Liver (tissue), 9 donors: Measurements from ENCODE around the gene PSMD1. TPM values are rescaled to one million over a fixed set of nuclear protein-coding genes. Genes with fewer than 3 reads are reported as not detected.
"Not testable (repeated sequence)": the region's sequence is repeated elsewhere in the genome, so short reads cannot be mapped to it uniquely, and the experiment has no call there.

Source experiments
- DNase-seq: peaks from one replicate; pipeline ENCODE4 v3.0.0-alpha.2; 2017; ENCODE audit warnings: low spot score
- H3K27ac ChIP-seq, 2 donors: one replicate each; pipeline ENCODE4 v1.7.0; 2013; ENCODE audit warnings: inconsistent platforms in 2 of 2, low read length in 2 of 2, control low read depth in 1 of 2, low read depth in 1 of 2, mild to moderate bottlenecking in 1 of 2
- H3K27me3 ChIP-seq, 4 donors: one replicate each; pipeline versions ENCODE4 v1.6.1 to v1.7.0; 2013; ENCODE audit warnings: low read length in 3 of 4, inconsistent platforms in 1 of 4, mild to moderate bottlenecking in 1 of 4, moderate library complexity in 1 of 4; ENCODE audit not compliant: control insufficient read depth in 4 of 4, insufficient read depth in 4 of 4
- H3K36me3 ChIP-seq, 4 donors: one replicate each; pipeline versions ENCODE4 v1.6.1 to v1.7.0; 2013; ENCODE audit warnings: low read length in 3 of 4, mild to moderate bottlenecking in 3 of 4, low read depth in 1 of 4, moderate library complexity in 1 of 4; ENCODE audit not compliant: control insufficient read depth in 4 of 4, insufficient read depth in 3 of 4
- H3K4me1 ChIP-seq, 4 donors: one replicate each; pipeline versions ENCODE4 v1.6.1 to v1.7.0; 2013; ENCODE audit warnings: low read length in 3 of 4, mild to moderate bottlenecking in 3 of 4, moderate library complexity in 1 of 4; ENCODE audit not compliant: control insufficient read depth in 4 of 4, insufficient read depth in 4 of 4
- H3K4me3 ChIP-seq, 3 donors: one replicate each; pipeline versions ENCODE4 v1.6.1 to v1.7.0; 2013; ENCODE audit warnings: low read length in 3 of 3, control low read depth in 1 of 3, low read depth in 1 of 3, mild to moderate bottlenecking in 1 of 3
- H3K9ac ChIP-seq, 2 donors: one replicate each; pipeline ENCODE4 v1.7.0; 2013; ENCODE audit warnings: low read length in 2 of 2, mild to moderate bottlenecking in 2 of 2, moderate library complexity in 2 of 2, control low read depth in 1 of 2, low read depth in 1 of 2
- H3K9me3 ChIP-seq, 4 donors: one replicate each; pipeline versions ENCODE4 v1.6.1 to v1.7.0; 2013; ENCODE audit warnings: low read length in 3 of 4; ENCODE audit not compliant: control insufficient read depth in 4 of 4
- EGR1 ChIP-seq, 2 donors: IDR thresholded peaks; 2 replicates each; pipeline ENCODE4 v1.6.1; 2016 to 2018; ENCODE audit warnings: antibody characterized with exemption in 2 of 2, low read depth in 2 of 2
- FOXA1 ChIP-seq: IDR thresholded peaks from 2 replicates; pipeline ENCODE4 v1.6.1; 2016; ENCODE audit warnings: antibody characterized with exemption
- FOXA2 ChIP-seq: IDR thresholded peaks from 2 replicates; pipeline ENCODE4 v1.6.1; 2016; ENCODE audit warnings: antibody characterized with exemption
- GABPA ChIP-seq, 2 donors: IDR thresholded peaks in 1 of 2; conservative IDR thresholded peaks in 1 of 2; 2 replicates each; pipeline ENCODE4 v1.6.1; 2016; ENCODE audit warnings: antibody characterized with exemption in 2 of 2, mild to moderate bottlenecking in 1 of 2, moderate library complexity in 1 of 2
- HNF4A ChIP-seq, 2 donors: conservative IDR thresholded peaks; 2 replicates each; pipeline ENCODE4 v1.6.1; 2016; ENCODE audit warnings: antibody characterized with exemption in 2 of 2, mild to moderate bottlenecking in 2 of 2
- HNF4G ChIP-seq: IDR thresholded peaks from 2 replicates; pipeline ENCODE4 v1.6.1; 2016; ENCODE audit warnings: antibody characterized with exemption
- JUND ChIP-seq, 2 donors: IDR thresholded peaks; 2 replicates each; pipeline ENCODE4 v1.6.1; 2016; ENCODE audit warnings: antibody characterized with exemption in 2 of 2
- NR2F2 ChIP-seq: IDR thresholded peaks from 2 replicates; pipeline ENCODE4 v1.6.1; 2016; ENCODE audit warnings: antibody characterized with exemption
- RAD21 ChIP-seq, 2 donors: IDR thresholded peaks; 2 replicates each; pipeline ENCODE4 v1.6.1; 2016; ENCODE audit warnings: antibody characterized with exemption in 2 of 2, mild to moderate bottlenecking in 2 of 2
- RXRA ChIP-seq, 2 donors: IDR thresholded peaks; 2 replicates each; pipeline ENCODE4 v1.6.1; 2017 to 2018; ENCODE audit warnings: antibody characterized with exemption in 2 of 2, mild to moderate bottlenecking in 1 of 2
- SP1 ChIP-seq: IDR thresholded peaks from 2 replicates; pipeline ENCODE4 v1.6.1; 2018; ENCODE audit warnings: antibody characterized with exemption, mild to moderate bottlenecking
- TAF1 ChIP-seq: conservative IDR thresholded peaks from 2 replicates; pipeline ENCODE4 v1.6.1; 2016; ENCODE audit warnings: antibody characterized with exemption, mild to moderate bottlenecking
- YY1 ChIP-seq: IDR thresholded peaks from 2 replicates; pipeline ENCODE4 v1.6.1; 2016; ENCODE audit warnings: antibody characterized with exemption, mild to moderate bottlenecking
- WGBS: extraction: QIAGEN DNeasy Blood & Tissue Kit; methylation state at CpG from one replicate; pipeline ENCODE4 v1.1.7; 2013; 5-methylcytosine and 5-hydroxymethylcytosine counted together
- polyA plus RNA-seq, 2 donors: library from polyadenylated mRNA; stranded (reverse) in 1 of 2; unstranded in 1 of 2; fragments of 200-250 nt in 1 of 2; fragments of >200 nt in 1 of 2; fragmentation: Nextera tagmentation in 1 of 2; extraction: Ambion mirVana in 1 of 2; gene quantifications; one replicate each; pipeline versions ENCODE4 v1.2.1 to v1.2.3, GENCODE V29; 2013 to 2015
- total RNA-seq, 2 donors: library from RNA; depleted of rRNA; stranded (reverse); fragments of >200 nt; gene quantifications; one replicate each; pipeline ENCODE4 v1.2.3, GENCODE V29; 2014
- TF ChIP-seq, protein P1 (sequence below): fragments of 150-350 bp; IDR thresholded peaks from 2 replicates; pipeline ENCODE4 v1.5.1; 2017; ENCODE audit warnings: improper control_type of control experiment, low read depth, low read length; ENCODE audit not compliant: missing input control
- TF ChIP-seq, protein P2 (sequence below): IDR thresholded peaks from 2 replicates; pipeline ENCODE4 v1.6.1; 2016; ENCODE audit warnings: antibody characterized with exemption
- donor health status: healthy.
- donor health status: healthy.
- donor health status: healthy.
- donor health status: healthy.
- donor health status: healthy.

Gene PSMD1
- total and polyA plus RNA-seq, 4 donors: 31.7 to 83.3 (median 68.1) TPM

DNA sequence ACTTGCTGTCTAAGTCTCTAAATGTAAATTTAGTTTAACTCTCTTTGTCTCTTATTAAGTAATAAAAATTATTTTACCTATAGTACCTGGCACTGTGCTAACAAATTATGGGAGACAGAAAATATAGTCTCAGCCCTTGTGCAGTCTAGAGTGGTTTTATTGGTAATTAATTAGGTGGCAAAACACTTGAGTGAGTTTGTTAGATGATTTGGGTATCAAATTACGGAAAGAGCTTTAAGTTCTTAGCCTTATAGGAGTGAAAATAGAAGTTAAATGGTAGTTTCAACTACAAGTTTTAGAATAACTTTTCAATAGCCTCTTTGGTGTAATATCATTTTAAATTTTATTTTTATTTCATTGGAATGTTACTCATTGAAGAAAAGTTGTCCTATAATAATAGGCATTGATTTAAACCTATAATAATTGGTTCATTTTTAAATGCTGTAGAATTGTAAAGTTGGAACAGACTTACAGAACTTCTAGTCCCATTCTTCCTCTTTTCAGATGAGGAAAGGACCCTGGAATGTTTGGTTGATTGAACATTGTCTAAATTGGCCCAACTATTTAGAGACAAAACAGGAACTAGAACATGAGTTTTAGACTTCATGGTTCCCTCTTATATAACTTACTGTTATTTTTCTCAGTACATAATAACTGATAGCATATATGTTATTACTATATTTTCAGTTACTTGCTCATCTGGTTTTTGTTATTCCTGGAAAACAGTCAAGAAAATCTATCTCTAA is 78.4 kb downstream of the PSMD1 start:
- no peaks in the 10 kb centered on the region for H3K9me3 ChIP-seq
- peak overlapping the region in 1 of 2 donors; percentile 40 for H3K27ac ChIP-seq
- no peak overlapping the region for H3K9ac ChIP-seq
- no peak for TF ChIP-seq HNF4A (conservative IDR thresholded peaks at IDR 0.05)
- TF ChIP-seq, protein P1, sequence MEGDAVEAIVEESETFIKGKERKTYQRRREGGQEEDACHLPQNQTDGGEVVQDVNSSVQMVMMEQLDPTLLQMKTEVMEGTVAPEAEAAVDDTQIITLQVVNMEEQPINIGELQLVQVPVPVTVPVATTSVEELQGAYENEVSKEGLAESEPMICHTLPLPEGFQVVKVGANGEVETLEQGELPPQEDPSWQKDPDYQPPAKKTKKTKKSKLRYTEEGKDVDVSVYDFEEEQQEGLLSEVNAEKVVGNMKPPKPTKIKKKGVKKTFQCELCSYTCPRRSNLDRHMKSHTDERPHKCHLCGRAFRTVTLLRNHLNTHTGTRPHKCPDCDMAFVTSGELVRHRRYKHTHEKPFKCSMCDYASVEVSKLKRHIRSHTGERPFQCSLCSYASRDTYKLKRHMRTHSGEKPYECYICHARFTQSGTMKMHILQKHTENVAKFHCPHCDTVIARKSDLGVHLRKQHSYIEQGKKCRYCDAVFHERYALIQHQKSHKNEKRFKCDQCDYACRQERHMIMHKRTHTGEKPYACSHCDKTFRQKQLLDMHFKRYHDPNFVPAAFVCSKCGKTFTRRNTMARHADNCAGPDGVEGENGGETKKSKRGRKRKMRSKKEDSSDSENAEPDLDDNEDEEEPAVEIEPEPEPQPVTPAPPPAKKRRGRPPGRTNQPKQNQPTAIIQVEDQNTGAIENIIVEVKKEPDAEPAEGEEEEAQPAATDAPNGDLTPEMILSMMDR: no peak
- TF ChIP-seq, protein P2, sequence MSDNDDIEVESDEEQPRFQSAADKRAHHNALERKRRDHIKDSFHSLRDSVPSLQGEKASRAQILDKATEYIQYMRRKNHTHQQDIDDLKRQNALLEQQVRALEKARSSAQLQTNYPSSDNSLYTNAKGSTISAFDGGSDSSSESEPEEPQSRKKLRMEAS: no peak
- no peak for TF ChIP-seq NR2F2
- TF ChIP-seq JUND (IDR thresholded peaks at IDR 0.05): no peak
- no peaks in the 10 kb centered on the region for H3K27me3 ChIP-seq
- 99% methylated on average over 1 of the region's 1 CpG for WGBS
- H3K36me3 ChIP-seq: peaks cover 0 to 2% (median 2%) of the 10 kb centered on the region in 4 donors
- peaks cover 6 to 31% (median 19%) of the 10 kb centered on the region in 4 donors for H3K4me1 ChIP-seq
- H3K4me3 ChIP-seq: no peak overlapping the region
- no peak for DNase-seq

DNA sequence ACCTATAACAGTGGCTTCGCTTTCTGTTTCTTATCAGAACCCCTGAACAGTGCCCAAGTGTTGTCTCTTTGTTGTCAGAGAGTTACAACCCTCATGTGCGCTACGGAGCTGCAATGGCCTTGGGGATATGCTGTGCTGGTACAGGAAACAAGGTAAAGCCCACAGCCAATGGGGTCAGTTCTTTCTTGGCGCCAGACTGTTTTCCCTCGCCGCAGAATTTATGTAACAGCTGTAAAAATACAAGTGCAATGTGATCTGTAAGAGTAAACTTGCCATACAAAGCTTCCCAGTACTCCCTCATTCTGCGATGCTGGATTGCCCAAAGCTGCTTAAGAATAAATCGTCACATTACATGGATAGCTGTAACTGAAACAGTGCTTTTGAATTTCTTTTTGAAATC is 82.0 kb downstream of the PSMD1 start:
- H3K9me3 ChIP-seq: no peaks in the 10 kb centered on the region
- peaks cover 0 to 3% (median 2%) of the 10 kb centered on the region in 4 donors for H3K36me3 ChIP-seq
- no peak for TF ChIP-seq TAF1
- DNase-seq: no peak
- no peaks in the 10 kb centered on the region for H3K27me3 ChIP-seq
- 89% methylated on average over 8 of the region's 8 CpGs for WGBS
- H3K4me3 ChIP-seq: no peak overlapping the region
- no peak overlapping the region for H3K9ac ChIP-seq
- no peak overlapping the region for H3K27ac ChIP-seq
- H3K4me1 ChIP-seq: peaks cover 0 to 9% (median 6%) of the 10 kb centered on the region in 4 donors

DNA sequence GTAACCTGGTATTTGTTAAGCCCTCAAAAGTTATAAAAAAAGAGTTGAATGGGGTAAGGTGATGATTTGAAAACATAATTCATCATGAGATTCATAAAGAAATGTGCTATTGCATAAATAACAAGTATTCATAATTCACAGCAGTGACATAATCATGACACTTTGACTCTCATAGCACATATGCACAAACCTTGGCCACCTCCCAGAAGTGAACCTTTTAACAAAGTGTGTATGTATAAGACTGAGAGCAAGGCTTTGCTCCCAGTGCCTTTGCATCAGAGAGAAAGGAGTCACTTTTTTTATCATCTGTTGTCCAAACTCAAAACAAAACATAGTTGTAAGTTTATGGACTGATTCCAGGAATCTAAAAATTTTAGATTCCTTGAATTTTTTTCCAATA is 83.1 kb downstream of the PSMD1 start:
- H3K36me3 ChIP-seq: peaks cover 0 to 3% (median 2%) of the 10 kb centered on the region in 4 donors
- TF ChIP-seq EGR1 (IDR thresholded peaks at IDR 0.05; ENCODE audit: low read depth in 2 of 2): no peak
- TF ChIP-seq FOXA1: no peak
- TF ChIP-seq SP1: no peak
- no peak for TF ChIP-seq YY1
- no peak for TF ChIP-seq FOXA2
- no peak for TF ChIP-seq RXRA (IDR thresholded peaks at IDR 0.05)
- TF ChIP-seq JUND (IDR thresholded peaks at IDR 0.05): no peak
- TF ChIP-seq TAF1: no peak
- no peak for TF ChIP-seq RAD21 (IDR thresholded peaks at IDR 0.05)
- TF ChIP-seq GABPA (IDR thresholded peaks at IDR 0.05 in 1 of 2, conservative IDR thresholded peaks at IDR 0.05 in 1 of 2): no peak
- TF ChIP-seq HNF4G: no peak
- no peak overlapping the region for H3K9ac ChIP-seq
- H3K4me3 ChIP-seq: no peak overlapping the region
- no peak for DNase-seq
- H3K27me3 ChIP-seq: no peaks in the 10 kb centered on the region
- no peaks in the 10 kb centered on the region for H3K9me3 ChIP-seq
- peaks cover 0 to 5% (median 1%) of the 10 kb centered on the region in 4 donors for H3K4me1 ChIP-seq
- H3K27ac ChIP-seq: no peak overlapping the region

DNA sequence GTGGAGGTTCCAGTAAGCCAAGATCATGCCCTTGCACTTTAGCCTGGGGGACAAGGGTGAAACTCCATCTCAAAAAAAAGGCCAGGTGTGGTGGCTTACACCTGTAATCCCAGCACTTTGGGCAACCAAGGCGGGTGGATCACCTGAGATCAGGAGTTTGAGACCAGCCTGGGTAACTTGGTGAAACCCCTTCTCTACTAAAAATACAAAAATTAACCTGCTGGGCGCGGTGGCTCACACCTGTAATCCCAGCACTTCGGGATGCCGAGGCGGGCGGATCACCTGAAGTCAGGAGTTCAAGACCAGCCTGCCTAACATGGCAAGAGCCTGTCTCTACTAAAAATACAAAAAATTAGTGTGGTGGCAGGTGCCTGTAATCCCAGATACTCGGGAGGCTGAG is 84.1 kb downstream of the PSMD1 start:
- H3K27me3 ChIP-seq, H3K9ac ChIP-seq, DNase-seq, H3K27ac ChIP-seq, H3K36me3 ChIP-seq, H3K4me3 ChIP-seq, H3K4me1 ChIP-seq, H3K9me3 ChIP-seq: not testable (repeated sequence)
- 98% methylated on average over 8 of the region's 8 CpGs for WGBS
